Loucy (cell line): ENCODE results near the gene SPTLC3.

Experiments used
- CTCF ChIP-seq: fragments of 200-600 bp; sonication (generic); conservative IDR thresholded peaks from 2 replicates; pipeline ENCODE4 v1.5.1; 2014; ENCODE audit warnings: mild to moderate bottlenecking, antibody characterized with exemption, low read length
- EZH2phosphoT487 ChIP-seq: fragments of 200-600 bp; IDR thresholded peaks from 2 replicates; pipeline ENCODE4 v1.6.1; 2018; ENCODE audit warnings: antibody characterized with exemption, mild to moderate bottlenecking, moderate library complexity, borderline replicate concordance

GRCh38 chr20:12984069-12984765 is 24.6 kb upstream of the SPTLC3 start:
- no peak for TF ChIP-seq CTCF
- TF ChIP-seq EZH2phosphoT487 = no peak
